HEK293T (cell line): ENCODE results near the gene ADGRG1.

Experiments
- CTCF ChIA-PET: fragments of 350-600 bp; formaldehyde crosslinking; extraction: SDS; loops from one replicate; lab custom pipeline; 2021; ENCODE audit warnings: antibody characterized with exemption, inconsistent platforms; lab: Yijun Ruan, JAX
- POLR2A ChIA-PET: fragments of 350-600 bp; formaldehyde crosslinking; extraction: SDS; loops from one replicate; lab custom pipeline; 2020; ENCODE audit warnings: antibody characterized with exemption, inconsistent platforms; lab: Yijun Ruan, JAX
- DNase-seq: peaks from one replicate; pipeline ENCODE4 v3.0.0; 2012; ENCODE audit warnings: mixed read lengths; ENCODE audit errors: extremely low spot score
- ARNT ChIP-seq: fragments of 450-650 bp; IDR thresholded peaks from 2 replicates; pipeline ENCODE4 v1.6.1; 2017; ENCODE audit warnings: mild to moderate bottlenecking
- BHLHE40 ChIP-seq: fragments of 450-650 bp; IDR thresholded peaks from 2 replicates; pipeline ENCODE4 v1.6.1; 2016; ENCODE audit warnings: mild to moderate bottlenecking, moderate library complexity, borderline replicate concordance
- CTBP1 ChIP-seq: fragments of 450-650 bp; IDR thresholded peaks from 2 replicates; pipeline ENCODE4 v1.6.1; 2016; ENCODE audit warnings: borderline replicate concordance
- ELF4 ChIP-seq: fragments of 450-650 bp; IDR thresholded peaks from 2 replicates; pipeline ENCODE4 v1.6.1; 2017; ENCODE audit warnings: antibody characterized with exemption
- FOXA1 ChIP-seq: fragments of 450-650 bp; IDR thresholded peaks from 2 replicates; pipeline ENCODE4 v1.6.1; 2016; ENCODE audit warnings: mild to moderate bottlenecking
- FOXK2 ChIP-seq: fragments of 450-650 bp; IDR thresholded peaks from 2 replicates; pipeline ENCODE4 v1.6.1; 2016; ENCODE audit warnings: mild to moderate bottlenecking
- FOXM1 ChIP-seq: fragments of 450-650 bp; IDR thresholded peaks from 2 replicates; pipeline ENCODE4 v1.6.1; 2017; ENCODE audit warnings: mild to moderate bottlenecking, borderline replicate concordance
- HDGF ChIP-seq: fragments of 450-650 bp; IDR thresholded peaks from 2 replicates; pipeline ENCODE4 v1.6.1; 2017; ENCODE audit warnings: antibody characterized with exemption, borderline replicate concordance
- L3MBTL2 ChIP-seq: fragments of 450-650 bp; conservative IDR thresholded peaks from 2 replicates; pipeline ENCODE4 v1.6.1; 2016; ENCODE audit warnings: mild to moderate bottlenecking
- LEF1 ChIP-seq: fragments of 450-650 bp; IDR thresholded peaks from 2 replicates; pipeline ENCODE4 v1.6.1; 2017; ENCODE audit warnings: mild to moderate bottlenecking, borderline replicate concordance
- NFRKB ChIP-seq: fragments of 450-650 bp; IDR thresholded peaks from 2 replicates; pipeline ENCODE4 v1.6.1; 2016; ENCODE audit warnings: mild to moderate bottlenecking, moderate library complexity
- PKNOX1 ChIP-seq: fragments of 450-650 bp; IDR thresholded peaks from 2 replicates; pipeline ENCODE4 v1.6.1; 2016
- SP1 ChIP-seq: fragments of 450-650 bp; IDR thresholded peaks from 2 replicates; pipeline ENCODE4 v1.6.1; 2017
- SUZ12 ChIP-seq: fragments of 450-650 bp; IDR thresholded peaks from 2 replicates; pipeline ENCODE4 v1.6.1; 2016; ENCODE audit warnings: mild to moderate bottlenecking
- TARDBP ChIP-seq: fragments of 450-650 bp; IDR thresholded peaks from 2 replicates; pipeline ENCODE4 v1.6.1; 2016
- ZNF384 ChIP-seq: fragments of 450-650 bp; IDR thresholded peaks from 2 replicates; pipeline ENCODE4 v1.6.1; 2016

The ADGRG1 gene

DNA sequence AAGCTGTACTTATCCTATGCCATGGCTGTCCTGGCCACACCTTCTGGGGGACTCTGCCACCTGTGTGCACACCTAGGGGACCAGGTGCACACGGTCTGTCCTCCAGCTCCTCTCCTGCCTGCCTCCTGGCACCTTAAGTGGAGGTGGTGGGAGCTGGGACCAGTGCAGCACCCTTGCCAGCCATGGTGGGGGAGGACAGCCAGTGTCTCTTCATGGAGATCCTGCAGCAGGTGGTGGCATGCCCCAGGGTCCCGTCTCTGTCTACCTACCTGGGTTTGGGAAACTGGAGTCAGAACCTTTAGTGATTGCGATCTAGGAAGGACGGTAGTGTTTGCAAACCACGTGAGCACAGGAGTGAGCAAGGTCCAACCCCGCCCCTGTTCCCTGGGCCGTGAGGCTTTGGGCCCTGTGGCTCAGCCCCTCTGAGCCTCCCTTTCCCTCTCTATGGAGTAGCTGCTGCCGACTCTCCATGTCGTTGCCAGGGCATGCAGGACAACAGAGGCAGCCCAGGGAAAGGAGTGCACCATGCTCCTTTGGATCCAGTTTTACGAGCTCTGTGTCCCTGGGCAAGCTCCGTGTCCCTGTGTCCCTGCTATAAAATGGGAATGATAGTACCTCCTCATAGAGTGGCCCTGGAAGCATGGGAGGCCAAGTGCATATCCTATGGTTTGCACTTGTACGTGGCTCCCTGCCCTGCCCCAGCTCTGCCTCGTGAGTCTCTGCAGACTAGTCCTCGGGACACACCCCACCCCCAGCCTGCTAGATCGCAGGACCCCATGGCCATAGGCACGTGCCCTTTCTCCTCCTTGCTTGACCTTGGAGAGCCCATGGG, 7.1 kb downstream of the ADGRG1 start:
- TF ChIP-seq PKNOX1 (no peak), NFRKB (no peak), LEF1 (no peak), FOXA1 (no peak), CTBP1 (no peak), FOXK2 (no peak)
- DNase-seq = no peak
- POLR2A ChIA-PET = interaction anchor here (1.0 kb wide), 1 partner anchor 11 kb away, joined by 3 read pairs; no protein-coding TSS in a partner anchor
- CTCF ChIA-PET = interaction anchor here (1.5 kb wide), 1 partner anchor 45 kb away, joined by 4 read pairs; no protein-coding TSS in a partner anchor

GRCh38 chr16:57636184-57636583, 7.8 kb downstream of the ADGRG1 start:
- CTCF ChIA-PET = interaction anchor here (0.6 to 1.5 kb wide), 3 partner anchors 13 to 471 kb away, joined by 3 to 4 read pairs (median 4); no protein-coding TSS in a partner anchor
- DNase-seq = no peak
- POLR2A ChIA-PET = interaction anchor here (1.0 kb wide), 1 partner anchor 12 kb away, joined by 3 read pairs; no protein-coding TSS in a partner anchor
- TF ChIP-seq SUZ12 (no peak), ZNF384 (no peak), ARNT (no peak), FOXM1 (no peak), PKNOX1 (no peak), SP1 (no peak), L3MBTL2 (no peak), NFRKB (no peak)

DNA sequence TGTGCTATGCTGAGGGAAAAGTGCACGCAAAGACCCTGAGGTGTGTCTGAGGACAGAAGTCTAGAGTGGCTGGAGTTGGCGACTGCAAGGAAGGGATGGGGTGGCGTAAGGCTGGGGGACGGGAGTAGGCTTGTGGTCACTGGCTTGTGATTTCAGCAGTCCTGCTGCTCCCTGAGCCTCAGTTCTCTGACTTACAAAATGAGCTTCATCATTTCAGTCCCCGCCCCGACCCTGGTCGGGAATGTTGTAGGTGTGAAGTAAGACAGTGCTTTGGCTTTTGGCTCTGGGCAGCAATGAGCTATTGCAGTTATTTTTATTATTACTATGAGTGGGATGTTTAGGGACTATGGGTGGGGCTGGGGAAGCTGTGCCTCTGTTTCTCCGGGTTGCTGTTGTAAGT, 8.6 kb downstream of the ADGRG1 start:
- TF ChIP-seq NFRKB (no peak), FOXK2 (no peak), SUZ12 (no peak), HDGF (no peak), SP1 (no peak), FOXA1 (no peak), L3MBTL2 (no peak), FOXM1 (no peak), CTBP1 (no peak), ARNT (no peak), ELF4 (no peak)
- DNase-seq = no peak
- CTCF ChIA-PET = interaction anchor here (0.5 to 1.5 kb wide), 6 partner anchors 11 to 471 kb away, joined by 3 to 8 read pairs (median 4); no protein-coding TSS in a partner anchor
- POLR2A ChIA-PET = no interaction called here

GRCh38 chr16:57637424-57637823, 9.0 kb downstream of the ADGRG1 start:
- no peak for TF ChIP-seq ELF4
- no peak for TF ChIP-seq FOXM1
- no peak for TF ChIP-seq SP1
- no peak for TF ChIP-seq FOXA1
- no peak for TF ChIP-seq L3MBTL2
- no peak for TF ChIP-seq ARNT
- TF ChIP-seq ZNF384 = no peak
- no peak for TF ChIP-seq LEF1
- TF ChIP-seq HDGF = no peak
- TF ChIP-seq TARDBP = no peak
- no peak for TF ChIP-seq NFRKB
- TF ChIP-seq CTBP1 = no peak
- no peak for TF ChIP-seq SUZ12
- TF ChIP-seq BHLHE40 = no peak
- no peak for TF ChIP-seq PKNOX1
- TF ChIP-seq FOXK2 = no peak
- ChIA-PET POLR2A (no interaction called here), CTCF (interaction anchor here (0.5 to 1.5 kb wide), 7 partner anchors 11 to 99 kb away, joined by 3 to 8 read pairs (median 3); no protein-coding TSS in a partner anchor)
- DNase-seq = no peak

DNA sequence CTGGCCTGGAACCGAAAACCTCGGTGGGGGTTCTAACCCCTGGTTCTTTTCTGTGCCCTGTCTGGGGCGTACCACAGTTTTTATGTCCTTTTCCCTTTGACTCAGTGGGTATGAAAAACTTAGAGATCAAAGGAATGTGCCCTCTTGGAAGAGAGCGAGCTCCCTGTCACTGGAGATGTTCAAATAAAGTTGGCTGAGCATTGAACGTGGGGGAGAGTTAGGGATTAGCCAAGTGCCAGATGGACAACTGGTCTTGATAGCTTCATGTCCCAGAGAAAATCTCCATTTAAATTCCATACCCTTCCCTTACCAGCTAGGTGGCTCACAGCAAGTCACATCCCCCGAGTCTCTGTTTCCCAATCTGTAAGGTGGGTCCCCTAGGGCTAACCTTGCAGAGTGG, 9.5 kb downstream of the ADGRG1 start:
- ChIA-PET CTCF (interaction anchor here (0.7 to 1.4 kb wide), 5 partner anchors 10 to 99 kb away, joined by 3 to 8 read pairs (median 3); no protein-coding TSS in a partner anchor), POLR2A (no interaction called here)
- TF ChIP-seq FOXM1 (no peak), HDGF (no peak), TARDBP (no peak), CTBP1 (no peak), ZNF384 (no peak), SUZ12 (no peak), L3MBTL2 (no peak), ELF4 (no peak), NFRKB (no peak), FOXK2 (no peak)
- no peak for DNase-seq

- CTCF ChIA-PET = interaction anchor here (0.7 to 1.4 kb wide), 4 partner anchors 10 to 85 kb away, joined by 3 to 8 read pairs (median 3); no protein-coding TSS in a partner anchor
- POLR2A ChIA-PET = no interaction called here
- no peak for DNase-seq
- TF ChIP-seq SP1 (no peak), BHLHE40 (no peak)
Measured at GRCh38 chr16:57638381-57638780, 10.0 kb downstream of the ADGRG1 start.
